WTC11 (cell line): ENCODE data around the gene PDSS2.

Experiments used
- ETV6 ChIP-seq: sonication (generic); formaldehyde crosslinking; IDR thresholded peaks from 2 replicates; pipeline ENCODE4 v1.8.1; 2022; ENCODE audit warnings: mild to moderate bottlenecking, missing genetic modification reagents
- JUN ChIP-seq: sonication (generic); formaldehyde crosslinking; IDR thresholded peaks from 2 replicates; pipeline ENCODE4 v1.8.0; 2023; ENCODE audit warnings: mild to moderate bottlenecking, missing genetic modification reagents
- MXD4 ChIP-seq: fragments of 250-450 bp; sonication (Bioruptor Pico); IDR thresholded peaks from 2 replicates; pipeline ENCODE4 v1.8.0; 2021; ENCODE audit warnings: mild to moderate bottlenecking, moderate library complexity, borderline replicate concordance
- TF ChIP-seq, protein P1 (sequence below): fragments of 200-600 bp; IDR thresholded peaks from 2 replicates; pipeline ENCODE4 v1.8.0; 2022; ENCODE audit warnings: antibody characterized with exemption
- TF ChIP-seq, protein P2 (sequence below): sonication (generic); formaldehyde crosslinking; IDR thresholded peaks from 2 replicates; pipeline ENCODE4 v1.8.1; 2022; ENCODE audit warnings: mild to moderate bottlenecking, missing genetic modification reagents, moderate library complexity, borderline replicate concordance
- TF ChIP-seq, protein P3 (sequence below): sonication (generic); formaldehyde crosslinking; IDR thresholded peaks from 2 replicates; pipeline ENCODE4 v1.8.0; 2022; ENCODE audit warnings: mild to moderate bottlenecking, missing genetic modification reagents
- TF ChIP-seq, protein P4 (sequence below): sonication (generic); formaldehyde crosslinking; IDR thresholded peaks from 2 replicates; pipeline ENCODE4 v1.8.0; 2022; ENCODE audit warnings: mild to moderate bottlenecking, missing genetic modification reagents
- TF ChIP-seq, protein P5 (sequence below): sonication (generic); formaldehyde crosslinking; IDR thresholded peaks from 2 replicates; pipeline ENCODE4 v1.8.1; 2023; ENCODE audit warnings: mild to moderate bottlenecking, missing genetic modification reagents, moderate library complexity

DNA sequence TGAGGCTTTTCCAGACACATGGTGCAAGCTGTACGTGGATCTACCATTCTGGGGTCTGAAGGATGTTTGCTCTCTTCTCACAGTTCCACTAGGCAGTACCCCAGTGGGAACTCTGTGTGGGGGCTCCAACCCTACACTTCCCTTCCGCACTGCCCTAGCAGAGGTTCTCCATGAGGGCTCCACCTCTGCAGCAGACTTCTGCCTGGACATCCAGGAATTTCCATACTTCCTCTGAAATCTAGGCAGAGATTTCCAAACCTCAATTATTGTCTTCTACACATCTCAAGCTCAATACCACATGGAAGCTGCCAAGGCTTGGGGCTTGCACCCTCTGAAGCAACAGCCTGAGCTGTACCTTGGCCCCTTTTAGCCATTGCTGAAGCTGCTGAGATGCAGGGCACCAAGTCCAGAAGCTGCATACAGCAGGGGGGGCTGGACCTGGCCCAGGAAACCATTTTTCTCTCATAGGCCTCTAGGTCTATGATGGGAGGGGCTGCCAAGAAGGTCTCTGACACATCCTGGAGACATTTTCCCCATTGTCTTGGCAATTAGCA lies 11.6 kb downstream of the PDSS2 start:
- TF ChIP-seq, protein P1, sequence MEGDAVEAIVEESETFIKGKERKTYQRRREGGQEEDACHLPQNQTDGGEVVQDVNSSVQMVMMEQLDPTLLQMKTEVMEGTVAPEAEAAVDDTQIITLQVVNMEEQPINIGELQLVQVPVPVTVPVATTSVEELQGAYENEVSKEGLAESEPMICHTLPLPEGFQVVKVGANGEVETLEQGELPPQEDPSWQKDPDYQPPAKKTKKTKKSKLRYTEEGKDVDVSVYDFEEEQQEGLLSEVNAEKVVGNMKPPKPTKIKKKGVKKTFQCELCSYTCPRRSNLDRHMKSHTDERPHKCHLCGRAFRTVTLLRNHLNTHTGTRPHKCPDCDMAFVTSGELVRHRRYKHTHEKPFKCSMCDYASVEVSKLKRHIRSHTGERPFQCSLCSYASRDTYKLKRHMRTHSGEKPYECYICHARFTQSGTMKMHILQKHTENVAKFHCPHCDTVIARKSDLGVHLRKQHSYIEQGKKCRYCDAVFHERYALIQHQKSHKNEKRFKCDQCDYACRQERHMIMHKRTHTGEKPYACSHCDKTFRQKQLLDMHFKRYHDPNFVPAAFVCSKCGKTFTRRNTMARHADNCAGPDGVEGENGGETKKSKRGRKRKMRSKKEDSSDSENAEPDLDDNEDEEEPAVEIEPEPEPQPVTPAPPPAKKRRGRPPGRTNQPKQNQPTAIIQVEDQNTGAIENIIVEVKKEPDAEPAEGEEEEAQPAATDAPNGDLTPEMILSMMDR = no peak
- TF ChIP-seq JUN (CRISPR knock-in tag) = no peak
- TF ChIP-seq, protein P2, sequence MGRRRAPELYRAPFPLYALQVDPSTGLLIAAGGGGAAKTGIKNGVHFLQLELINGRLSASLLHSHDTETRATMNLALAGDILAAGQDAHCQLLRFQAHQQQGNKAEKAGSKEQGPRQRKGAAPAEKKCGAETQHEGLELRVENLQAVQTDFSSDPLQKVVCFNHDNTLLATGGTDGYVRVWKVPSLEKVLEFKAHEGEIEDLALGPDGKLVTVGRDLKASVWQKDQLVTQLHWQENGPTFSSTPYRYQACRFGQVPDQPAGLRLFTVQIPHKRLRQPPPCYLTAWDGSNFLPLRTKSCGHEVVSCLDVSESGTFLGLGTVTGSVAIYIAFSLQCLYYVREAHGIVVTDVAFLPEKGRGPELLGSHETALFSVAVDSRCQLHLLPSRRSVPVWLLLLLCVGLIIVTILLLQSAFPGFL (CRISPR knock-in tag) = no peak
- TF ChIP-seq, protein P3, sequence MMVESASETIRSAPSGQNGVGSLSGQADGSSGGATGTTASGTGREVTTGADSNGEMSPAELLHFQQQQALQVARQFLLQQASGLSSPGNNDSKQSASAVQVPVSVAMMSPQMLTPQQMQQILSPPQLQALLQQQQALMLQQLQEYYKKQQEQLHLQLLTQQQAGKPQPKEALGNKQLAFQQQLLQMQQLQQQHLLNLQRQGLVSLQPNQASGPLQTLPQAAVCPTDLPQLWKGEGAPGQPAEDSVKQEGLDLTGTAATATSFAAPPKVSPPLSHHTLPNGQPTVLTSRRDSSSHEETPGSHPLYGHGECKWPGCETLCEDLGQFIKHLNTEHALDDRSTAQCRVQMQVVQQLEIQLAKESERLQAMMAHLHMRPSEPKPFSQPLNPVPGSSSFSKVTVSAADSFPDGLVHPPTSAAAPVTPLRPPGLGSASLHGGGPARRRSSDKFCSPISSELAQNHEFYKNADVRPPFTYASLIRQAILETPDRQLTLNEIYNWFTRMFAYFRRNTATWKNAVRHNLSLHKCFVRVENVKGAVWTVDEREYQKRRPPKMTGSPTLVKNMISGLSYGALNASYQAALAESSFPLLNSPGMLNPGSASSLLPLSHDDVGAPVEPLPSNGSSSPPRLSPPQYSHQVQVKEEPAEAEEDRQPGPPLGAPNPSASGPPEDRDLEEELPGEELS (CRISPR knock-in tag) = no peak
- TF ChIP-seq MXD4 (CRISPR knock-in tag) = no peak
- TF ChIP-seq, protein P4, sequence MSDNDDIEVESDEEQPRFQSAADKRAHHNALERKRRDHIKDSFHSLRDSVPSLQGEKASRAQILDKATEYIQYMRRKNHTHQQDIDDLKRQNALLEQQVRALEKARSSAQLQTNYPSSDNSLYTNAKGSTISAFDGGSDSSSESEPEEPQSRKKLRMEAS (CRISPR knock-in tag) = no peak
- TF ChIP-seq, protein P5, sequence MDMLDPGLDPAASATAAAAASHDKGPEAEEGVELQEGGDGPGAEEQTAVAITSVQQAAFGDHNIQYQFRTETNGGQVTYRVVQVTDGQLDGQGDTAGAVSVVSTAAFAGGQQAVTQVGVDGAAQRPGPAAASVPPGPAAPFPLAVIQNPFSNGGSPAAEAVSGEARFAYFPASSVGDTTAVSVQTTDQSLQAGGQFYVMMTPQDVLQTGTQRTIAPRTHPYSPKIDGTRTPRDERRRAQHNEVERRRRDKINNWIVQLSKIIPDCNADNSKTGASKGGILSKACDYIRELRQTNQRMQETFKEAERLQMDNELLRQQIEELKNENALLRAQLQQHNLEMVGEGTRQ (CRISPR knock-in tag) = no peak
- no peak for TF ChIP-seq ETV6 (CRISPR knock-in tag)
